ENCODE results near the gene MED27. TPM values are rescaled to one million over a fixed set of nuclear protein-coding genes. Genes with fewer than 3 reads are reported as not detected.

Gene MED27
- total and polyA plus RNA-seq, 2 experiments from 2014 or later: 18.3 to 69.2 TPM

DNA sequence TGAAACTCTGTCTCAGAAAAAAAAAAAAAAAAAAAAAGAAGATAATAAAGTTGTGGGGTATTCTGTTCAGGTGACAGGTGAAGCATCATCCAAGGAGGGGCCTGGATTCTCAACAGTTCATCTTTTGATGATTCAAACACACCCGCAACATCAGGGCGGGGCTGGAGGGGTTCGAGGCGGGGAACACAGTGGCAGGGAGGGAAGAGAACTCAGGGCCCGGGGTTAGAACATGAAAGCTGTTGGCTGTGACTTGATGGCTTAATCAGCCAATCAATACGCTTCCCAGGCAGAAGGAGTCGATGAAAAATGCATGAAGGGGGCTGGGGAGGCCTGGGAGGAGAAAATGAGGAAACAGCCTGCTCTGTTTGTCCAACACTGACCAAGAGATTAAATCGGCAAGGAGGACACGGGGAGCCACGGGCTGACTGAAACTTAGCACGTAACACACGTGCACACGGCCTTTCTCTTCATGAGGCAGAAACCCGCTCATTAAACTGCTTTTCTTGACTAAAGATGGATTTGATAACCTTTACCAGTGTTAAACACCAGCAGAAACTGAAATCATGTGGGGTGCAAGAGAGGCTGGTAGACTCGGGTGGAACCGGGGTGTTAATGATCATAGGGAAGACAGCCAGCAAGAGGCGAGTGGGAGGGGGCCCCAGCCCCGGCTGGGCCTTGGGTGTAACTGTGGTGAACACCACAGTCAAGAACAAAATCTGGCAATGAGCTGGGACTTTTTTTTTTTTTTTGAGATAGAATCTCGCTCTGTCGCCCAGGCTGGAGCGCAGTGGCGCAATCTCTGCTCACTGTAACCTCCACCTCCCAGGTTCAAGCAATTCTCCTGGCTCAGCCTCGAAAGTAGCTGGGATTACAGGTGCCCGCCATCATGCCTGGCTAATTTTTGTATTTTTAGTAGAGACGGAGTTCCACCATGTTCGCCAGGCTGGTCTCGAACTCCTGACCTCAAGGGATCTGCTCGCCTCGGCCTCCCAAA lies 234.1 kb downstream of the MED27 start:
- DNase-seq (ENCODE audit: low read depth in 1 of 2, low spot score in 1 of 2): no peak

GRCh38 chr9:131844745-131845118 lies 234.9 kb downstream of the MED27 start:
- Histone ChIP-seq H3K27ac (no peak overlapping the region), H3K4me1 (ENCODE audit: low read depth) (no peaks in the 10 kb centered on the region), H3K9me3 (ENCODE audit: low read depth) (no peaks in the 10 kb centered on the region), H3K27me3 (no peaks in the 10 kb centered on the region), H3K36me3 (no peaks in the 10 kb centered on the region), H3K4me3 (no peak overlapping the region)
- TF ChIP-seq CTCF (IDR thresholded peaks at IDR 0.05; ENCODE audit: low read depth, low read length): no peak
- no peak for DNase-seq (ENCODE audit: low read depth in 1 of 2, low spot score in 1 of 2)

More for the DNA sequence above, 234.1 kb downstream of the MED27 start:
- H3K9me3 ChIP-seq (ENCODE audit: low read depth): no peaks in the 10 kb centered on the region
- no peaks in the 10 kb centered on the region for H3K36me3 ChIP-seq
- no peaks in the 10 kb centered on the region for H3K4me1 ChIP-seq (ENCODE audit: low read depth)
- no peak overlapping the region for H3K27ac ChIP-seq
- H3K27me3 ChIP-seq: no peaks in the 10 kb centered on the region
- no peak for TF ChIP-seq CTCF (IDR thresholded peaks at IDR 0.05; ENCODE audit: low read depth, low read length)
- H3K4me3 ChIP-seq: no peak overlapping the region

GRCh38 chr9:131843989-131844744 lies 235.5 kb downstream of the MED27 start:
- H3K27me3 ChIP-seq: no peaks in the 10 kb centered on the region
- no peak for DNase-seq (ENCODE audit: low read depth in 1 of 2, low spot score in 1 of 2)
- no peaks in the 10 kb centered on the region for H3K4me1 ChIP-seq (ENCODE audit: low read depth)
- H3K36me3 ChIP-seq: no peaks in the 10 kb centered on the region
- H3K4me3 ChIP-seq: no peak overlapping the region
- no peak for TF ChIP-seq CTCF (IDR thresholded peaks at IDR 0.05; ENCODE audit: low read depth, low read length)
- H3K27ac ChIP-seq: no peak overlapping the region
- H3K9me3 ChIP-seq (ENCODE audit: low read depth): no peaks in the 10 kb centered on the region

DNA sequence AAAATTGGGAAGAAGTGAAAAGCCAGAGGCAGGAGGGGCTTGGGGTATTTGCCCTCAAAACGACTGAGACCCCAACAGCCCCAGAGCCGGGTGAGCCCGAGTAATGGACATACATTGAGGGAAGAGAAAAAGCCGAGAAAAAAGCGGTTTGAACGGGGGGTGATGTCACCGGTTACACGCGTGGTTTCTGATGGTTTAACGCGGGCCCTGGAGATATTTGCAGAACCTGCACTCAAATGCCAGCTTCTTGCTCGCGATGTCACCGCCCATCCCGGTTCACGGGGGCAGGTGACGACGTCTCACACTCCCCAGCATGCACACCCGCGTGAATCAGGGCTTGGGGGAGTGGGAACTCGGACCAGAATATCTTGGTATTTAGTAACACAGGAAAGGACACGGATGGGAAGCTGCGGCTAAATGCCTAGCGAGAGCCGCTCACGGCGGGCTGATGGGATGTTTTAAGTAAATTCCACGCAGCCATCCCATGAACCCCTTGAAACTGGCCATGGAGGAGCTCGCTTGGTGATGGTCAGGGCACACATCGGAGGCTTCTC lies 237.8 kb downstream of the MED27 start:
- Histone ChIP-seq H3K4me1 (ENCODE audit: low read depth) (no peaks in the 10 kb centered on the region), H3K36me3 (no peaks in the 10 kb centered on the region), H3K9me3 (ENCODE audit: low read depth) (no peaks in the 10 kb centered on the region), H3K27me3 (no peaks in the 10 kb centered on the region), H3K27ac (no peak overlapping the region), H3K4me3 (no peak overlapping the region)
- no peak for DNase-seq (ENCODE audit: low read depth in 1 of 2, low spot score in 1 of 2)
- TF ChIP-seq CTCF (IDR thresholded peaks at IDR 0.05; ENCODE audit: low read depth, low read length): no peak

Data from cardiac muscle cell (in vitro differentiated cells and primary cell).